HEK293T (cell line): Measurements from ENCODE around the gene RNLS.

ENCODE experiments used
- CTCF ChIA-PET: fragments of 350-600 bp; formaldehyde crosslinking; extraction: SDS; loops from one replicate; lab custom pipeline; 2021; ENCODE audit warnings: antibody characterized with exemption, inconsistent platforms; lab: Yijun Ruan, JAX
- POLR2A ChIA-PET: fragments of 350-600 bp; formaldehyde crosslinking; extraction: SDS; loops from one replicate; lab custom pipeline; 2020; ENCODE audit warnings: antibody characterized with exemption, inconsistent platforms; lab: Yijun Ruan, JAX
- DNase-seq: peaks from one replicate; pipeline ENCODE4 v3.0.0; 2012; ENCODE audit warnings: mixed read lengths; ENCODE audit errors: extremely low spot score
- ARNT ChIP-seq: fragments of 450-650 bp; IDR thresholded peaks from 2 replicates; pipeline ENCODE4 v1.6.1; 2017; ENCODE audit warnings: mild to moderate bottlenecking
- BHLHE40 ChIP-seq: fragments of 450-650 bp; IDR thresholded peaks from 2 replicates; pipeline ENCODE4 v1.6.1; 2016; ENCODE audit warnings: mild to moderate bottlenecking, moderate library complexity, borderline replicate concordance
- CTBP1 ChIP-seq: fragments of 450-650 bp; IDR thresholded peaks from 2 replicates; pipeline ENCODE4 v1.6.1; 2016; ENCODE audit warnings: borderline replicate concordance
- ELF4 ChIP-seq: fragments of 450-650 bp; IDR thresholded peaks from 2 replicates; pipeline ENCODE4 v1.6.1; 2017; ENCODE audit warnings: antibody characterized with exemption
- FOXA1 ChIP-seq: fragments of 450-650 bp; IDR thresholded peaks from 2 replicates; pipeline ENCODE4 v1.6.1; 2016; ENCODE audit warnings: mild to moderate bottlenecking
- FOXK2 ChIP-seq: fragments of 450-650 bp; IDR thresholded peaks from 2 replicates; pipeline ENCODE4 v1.6.1; 2016; ENCODE audit warnings: mild to moderate bottlenecking
- FOXM1 ChIP-seq: fragments of 450-650 bp; IDR thresholded peaks from 2 replicates; pipeline ENCODE4 v1.6.1; 2017; ENCODE audit warnings: mild to moderate bottlenecking, borderline replicate concordance
- HDGF ChIP-seq: fragments of 450-650 bp; IDR thresholded peaks from 2 replicates; pipeline ENCODE4 v1.6.1; 2017; ENCODE audit warnings: antibody characterized with exemption, borderline replicate concordance
- L3MBTL2 ChIP-seq: fragments of 450-650 bp; conservative IDR thresholded peaks from 2 replicates; pipeline ENCODE4 v1.6.1; 2016; ENCODE audit warnings: mild to moderate bottlenecking
- LEF1 ChIP-seq: fragments of 450-650 bp; IDR thresholded peaks from 2 replicates; pipeline ENCODE4 v1.6.1; 2017; ENCODE audit warnings: mild to moderate bottlenecking, borderline replicate concordance
- NFRKB ChIP-seq: fragments of 450-650 bp; IDR thresholded peaks from 2 replicates; pipeline ENCODE4 v1.6.1; 2016; ENCODE audit warnings: mild to moderate bottlenecking, moderate library complexity
- PKNOX1 ChIP-seq: fragments of 450-650 bp; IDR thresholded peaks from 2 replicates; pipeline ENCODE4 v1.6.1; 2016
- SP1 ChIP-seq: fragments of 450-650 bp; IDR thresholded peaks from 2 replicates; pipeline ENCODE4 v1.6.1; 2017
- SUZ12 ChIP-seq: fragments of 450-650 bp; IDR thresholded peaks from 2 replicates; pipeline ENCODE4 v1.6.1; 2016; ENCODE audit warnings: mild to moderate bottlenecking
- TARDBP ChIP-seq: fragments of 450-650 bp; IDR thresholded peaks from 2 replicates; pipeline ENCODE4 v1.6.1; 2016
- ZNF384 ChIP-seq: fragments of 450-650 bp; IDR thresholded peaks from 2 replicates; pipeline ENCODE4 v1.6.1; 2016

RNLS gene

DNA sequence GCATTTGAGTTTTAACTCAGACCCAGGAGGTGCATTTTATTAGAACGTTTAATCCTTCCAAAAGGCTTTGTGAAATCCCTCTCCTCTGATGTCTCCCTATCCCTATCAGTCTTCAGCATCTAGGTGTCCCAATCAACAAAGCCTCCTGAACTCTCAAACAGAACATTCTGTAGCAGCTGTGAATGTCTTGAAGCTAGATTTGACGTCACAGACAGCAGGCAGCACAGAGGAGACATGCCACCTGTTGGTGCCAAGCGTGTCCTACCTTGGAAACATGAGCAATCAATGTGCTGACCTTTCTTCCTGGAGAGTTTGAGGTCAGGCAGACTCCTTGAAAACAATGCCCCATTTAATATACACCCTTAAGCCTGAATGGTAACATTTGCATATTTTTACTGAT is 125.5 kb downstream of the RNLS start:
- DNase-seq: no peak
- POLR2A ChIA-PET: no interaction called here
- no peak for TF ChIP-seq LEF1
- TF ChIP-seq CTBP1: no peak
- no peak for TF ChIP-seq SUZ12
- no peak for TF ChIP-seq L3MBTL2
- no peak for TF ChIP-seq NFRKB
- TF ChIP-seq ZNF384: no peak
- no peak for TF ChIP-seq FOXA1
- no peak for TF ChIP-seq ELF4
- TF ChIP-seq ARNT: no peak
- CTCF ChIA-PET: no interaction called here

GRCh38 chr10:88456730-88457129 is 126.4 kb downstream of the RNLS start:
- ChIA-PET POLR2A (no interaction called here), CTCF (no interaction called here)
- TF ChIP-seq L3MBTL2: no peak
- no peak for TF ChIP-seq CTBP1
- TF ChIP-seq FOXM1: no peak
- no peak for TF ChIP-seq NFRKB
- no peak for TF ChIP-seq ELF4
- no peak for TF ChIP-seq ARNT
- TF ChIP-seq SP1: no peak
- no peak for TF ChIP-seq ZNF384
- no peak for TF ChIP-seq FOXA1
- TF ChIP-seq TARDBP: no peak
- no peak for TF ChIP-seq SUZ12
- TF ChIP-seq FOXK2: no peak
- no peak for TF ChIP-seq LEF1
- TF ChIP-seq HDGF: no peak
- no peak for TF ChIP-seq PKNOX1
- no peak for TF ChIP-seq BHLHE40

DNA sequence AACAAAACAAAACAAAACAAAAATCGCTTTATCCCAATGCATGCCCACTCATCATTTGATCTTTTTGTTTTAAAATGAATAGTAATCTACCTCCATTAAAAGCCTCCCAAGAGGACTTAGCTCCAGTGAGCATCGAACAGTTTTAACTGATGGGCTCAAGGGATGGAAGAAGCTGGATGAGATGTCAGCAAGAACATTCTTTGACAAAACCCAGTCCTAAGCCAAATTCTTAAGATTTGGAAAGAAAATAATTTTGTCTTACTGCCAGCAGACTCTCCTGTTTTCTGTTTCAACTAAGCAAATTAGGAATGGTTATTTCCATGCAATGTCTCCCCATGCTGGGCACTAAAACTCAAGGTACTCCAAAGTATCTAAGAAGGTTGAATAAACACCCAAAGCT is 127.3 kb downstream of the RNLS start:
- TF ChIP-seq PKNOX1 (no peak), ZNF384 (no peak), SUZ12 (no peak), ELF4 (no peak), ARNT (no peak), SP1 (no peak), NFRKB (no peak), FOXA1 (no peak), TARDBP (no peak), CTBP1 (no peak), HDGF (no peak), FOXK2 (no peak), LEF1 (no peak), L3MBTL2 (no peak), BHLHE40 (no peak), FOXM1 (no peak)
- POLR2A ChIA-PET: no interaction called here
- DNase-seq: no peak
- CTCF ChIA-PET: no interaction called here

More at GRCh38 chr10:88456730-88457129, 126.4 kb downstream of the RNLS start:
- no peak for DNase-seq

DNA sequence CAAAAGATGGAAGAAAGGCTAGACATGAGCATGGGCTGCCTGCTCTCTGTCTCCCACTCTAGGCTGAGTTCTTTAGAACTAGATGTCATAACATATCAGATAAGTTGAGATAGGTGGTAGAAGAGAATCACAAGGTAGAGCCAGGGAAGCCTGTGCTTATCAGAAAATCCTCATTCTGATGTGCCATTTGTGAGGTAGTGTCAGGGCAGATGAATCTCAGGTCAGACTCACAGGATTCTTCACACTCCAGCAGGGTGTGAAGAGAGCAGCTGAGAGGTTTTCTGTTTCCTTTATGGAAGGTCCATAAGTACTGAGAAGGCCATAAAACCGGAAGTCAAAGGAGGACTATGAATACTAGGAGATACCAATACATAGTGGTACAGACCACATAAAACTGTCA is 132.9 kb downstream of the RNLS start:
- no peak for TF ChIP-seq SP1
- no peak for TF ChIP-seq LEF1
- TF ChIP-seq L3MBTL2: no peak
- TF ChIP-seq FOXK2: no peak
- ChIA-PET CTCF (no interaction called here), POLR2A (no interaction called here)
- DNase-seq: no peak

DNA sequence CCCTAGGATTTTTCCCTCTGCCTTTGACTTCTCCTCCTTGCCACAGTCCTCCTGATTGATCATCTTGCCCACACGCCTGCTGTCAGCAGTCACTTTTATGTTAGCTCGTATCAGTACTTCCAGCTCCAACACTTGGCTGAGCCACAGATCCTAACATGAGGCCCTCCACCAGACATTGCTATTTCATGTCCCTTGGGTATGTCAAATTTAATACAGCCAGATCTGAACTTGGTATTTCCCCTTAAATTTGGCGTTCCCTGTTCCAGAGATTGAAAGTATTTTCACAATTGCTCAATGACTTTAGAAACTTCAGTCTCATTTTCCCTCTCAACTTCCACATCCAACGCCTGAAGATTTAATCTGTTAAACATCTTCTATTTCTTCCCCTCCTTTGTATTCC is 140.4 kb downstream of the RNLS start:
- no peak for DNase-seq
- CTCF ChIA-PET: interaction anchor here (0.5 kb wide), 1 partner anchor 56 kb away, joined by 4 read pairs; no protein-coding TSS in a partner anchor
- TF ChIP-seq TARDBP (no peak), L3MBTL2 (no peak), ARNT (no peak), ELF4 (no peak), FOXK2 (no peak), NFRKB (no peak), HDGF (no peak), CTBP1 (no peak), LEF1 (no peak), FOXA1 (no peak), PKNOX1 (no peak), BHLHE40 (no peak), FOXM1 (no peak), SUZ12 (no peak), ZNF384 (no peak), SP1 (no peak)
- POLR2A ChIA-PET: no interaction called here

GRCh38 chr10:88440541-88440940 is 142.6 kb downstream of the RNLS start:
- ChIA-PET CTCF (no interaction called here), POLR2A (no interaction called here)
- no peak for TF ChIP-seq NFRKB
- TF ChIP-seq PKNOX1: no peak
- TF ChIP-seq SUZ12: no peak
- no peak for TF ChIP-seq BHLHE40
- no peak for TF ChIP-seq SP1
- TF ChIP-seq L3MBTL2: no peak
- no peak for TF ChIP-seq ZNF384
- no peak for TF ChIP-seq LEF1
- TF ChIP-seq HDGF: no peak
- TF ChIP-seq CTBP1: no peak
- no peak for TF ChIP-seq FOXA1
- TF ChIP-seq ELF4: no peak
- no peak for DNase-seq
